Measurements from ENCODE around the gene DSTN. TPM values are rescaled to one million over a fixed set of nuclear protein-coding genes. Genes with fewer than 3 reads are reported as not detected.

DSTN gene
- total RNA-seq, 4 donors from 2014 or later: 242 to 616 (median 360) TPM

DNA sequence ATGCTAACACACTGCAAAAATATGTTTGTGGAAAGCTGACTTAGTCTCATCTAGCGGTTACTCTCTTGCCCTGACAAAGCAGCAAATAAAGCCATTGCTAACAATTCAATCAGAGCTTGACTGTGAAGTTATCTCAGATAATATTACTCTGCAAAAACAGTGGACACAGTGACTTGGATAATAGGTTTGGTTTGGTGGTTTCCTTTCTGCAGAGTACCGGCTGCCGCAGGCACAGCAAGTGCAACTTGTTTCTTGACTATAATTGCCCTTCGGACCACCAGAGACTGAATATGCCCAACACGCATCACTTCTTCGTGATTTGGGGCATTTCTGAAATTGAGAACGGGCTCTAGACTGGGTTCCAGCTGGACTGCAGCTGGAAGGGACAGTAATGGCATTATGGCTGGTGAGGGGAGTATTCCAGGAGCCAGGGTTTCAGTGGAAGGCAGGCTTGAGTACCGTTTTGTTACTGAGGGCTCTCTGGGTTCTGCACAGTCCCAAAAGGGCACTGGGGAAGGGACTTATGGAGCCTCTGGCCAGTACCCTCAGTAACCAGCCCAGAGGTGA lies 40.0 kb downstream of the DSTN start:
- H3K27ac ChIP-seq: peak overlapping the region; percentile 56 to 83 (median 80)
- H3K4me3 ChIP-seq: no peak overlapping the region
- peaks cover 0 to 51% (median 8%) of the 10 kb centered on the region in 3 donors for H3K36me3 ChIP-seq
- H3K9me3 ChIP-seq: no peaks in the 10 kb centered on the region
- 71 to 86% methylated on average over 7 to 8 of the region's 8 CpGs for WGBS, 2 donors
- intact Hi-C loops (cut with DNase I): loop anchor here (5.0 to 10.0 kb wide), 2 partner anchors 73 to 105 kb away; no protein-coding TSS in a partner anchor
- no peak for DNase-seq
- H3K4me1 ChIP-seq: peaks cover 49 to 84% (median 53%) of the 10 kb centered on the region in 3 donors
- TF ChIP-seq CTCF (IDR thresholded peaks at IDR 0.05): no peak
- no peak for TF ChIP-seq POLR2A (IDR thresholded peaks at IDR 0.05)
- no peaks in the 10 kb centered on the region for H3K27me3 ChIP-seq

GRCh38 chr20:17610566-17611289 lies 40.9 kb downstream of the DSTN start:
- H3K36me3 ChIP-seq: peaks cover 3 to 51% (median 4%) of the 10 kb centered on the region in 3 donors

DNA sequence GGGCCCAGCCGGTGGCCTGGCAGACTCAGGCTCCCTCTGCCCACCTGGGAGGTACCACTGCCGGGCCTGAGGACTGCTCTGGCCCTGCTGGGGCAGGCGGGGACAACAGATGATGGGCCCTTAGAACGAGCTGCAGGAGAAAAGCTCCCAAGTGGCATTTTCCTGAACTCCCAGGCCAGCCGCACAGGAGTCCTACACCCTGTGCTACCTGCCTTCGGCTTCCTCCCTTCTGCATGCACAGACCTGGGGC lies 41.3 kb downstream of the DSTN start:
- Histone ChIP-seq H3K27ac (peak overlapping the region; percentile 32 to 83 (median 80)), H3K9me3 (no peaks in the 10 kb centered on the region), H3K27me3 (no peaks in the 10 kb centered on the region), H3K4me1 (peaks cover 40 to 83% (median 52%) of the 10 kb centered on the region in 3 donors), H3K36me3 (peaks cover 4 to 53% (median 7%) of the 10 kb centered on the region in 3 donors), H3K4me3 (no peak overlapping the region)
- no peak for TF ChIP-seq POLR2A (IDR thresholded peaks at IDR 0.05)
- TF ChIP-seq CTCF (IDR thresholded peaks at IDR 0.05): no peak
- intact Hi-C loops (cut with DNase I): loop anchor here (5.0 to 10.0 kb wide), 2 partner anchors 74 to 106 kb away; no protein-coding TSS in a partner anchor
- WGBS, 2 donors: 13% methylated on average over 4 of the region's 6 CpGs; no CpG with 5 or more reads in 1 of the 2 donors
- DNase-seq: no peak

More at GRCh38 chr20:17610566-17611289, 40.9 kb downstream of the DSTN start:
- DNase-seq: no peak
- intact Hi-C loops (cut with DNase I): loop anchor here (5.0 to 10.0 kb wide), 2 partner anchors 73 to 106 kb away; no protein-coding TSS in a partner anchor
- H3K4me3 ChIP-seq: no peak overlapping the region
- no peaks in the 10 kb centered on the region for H3K27me3 ChIP-seq
- no peaks in the 10 kb centered on the region for H3K9me3 ChIP-seq
- TF ChIP-seq POLR2A (IDR thresholded peaks at IDR 0.05) (peak in 1 of 4 donors; percentile 32), CTCF (IDR thresholded peaks at IDR 0.05) (no peak)
- peak overlapping the region; percentile 56 to 83 (median 80) for H3K27ac ChIP-seq
- peaks cover 45 to 84% (median 57%) of the 10 kb centered on the region in 3 donors for H3K4me1 ChIP-seq
- WGBS, 2 donors: 36 to 54% methylated on average over 3 to 8 of the region's 19 CpGs

DNA sequence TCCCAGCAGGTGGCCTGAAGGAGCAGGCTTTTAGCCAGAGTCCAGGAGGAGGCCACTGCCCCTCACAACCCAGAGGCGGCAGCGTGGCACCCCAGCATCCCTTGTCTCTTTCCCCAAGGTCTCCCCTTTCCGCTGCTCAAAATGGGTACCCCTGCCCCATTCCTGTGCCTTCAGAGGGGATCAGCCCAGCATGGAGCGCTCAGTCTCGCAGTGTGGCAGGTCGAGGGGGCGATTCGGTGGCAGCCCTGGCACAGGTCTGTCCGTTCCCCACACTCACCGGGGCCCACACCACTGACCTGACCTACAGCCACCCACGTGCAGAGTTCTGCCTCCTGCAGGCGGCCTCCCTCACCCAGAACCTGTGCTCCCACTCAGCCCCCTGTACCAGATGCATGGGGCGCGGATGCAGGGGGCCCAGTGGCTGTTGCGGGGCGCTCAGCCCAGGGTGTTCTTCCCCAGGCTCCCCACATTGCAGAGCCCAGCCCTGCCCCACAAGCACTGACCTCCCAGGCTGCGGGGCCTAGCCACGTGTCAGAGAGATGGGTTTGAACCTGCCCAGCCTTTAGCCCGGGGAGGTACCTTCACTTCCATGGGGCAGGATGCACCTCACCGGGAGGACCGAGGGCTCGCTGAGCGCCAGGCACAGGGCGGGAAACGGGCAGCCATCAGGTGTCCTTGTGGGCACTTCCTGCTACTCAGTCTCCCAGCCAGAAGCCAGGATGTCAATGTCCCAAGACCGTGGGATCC lies 41.8 kb downstream of the DSTN start:
- WGBS, 2 donors: 46 to 82% methylated on average over 9 to 10 of the region's 26 CpGs
- Histone ChIP-seq H3K4me3 (no peak overlapping the region), H3K4me1 (peaks cover 40 to 78% (median 52%) of the 10 kb centered on the region in 3 donors), H3K36me3 (peaks cover 9 to 53% (median 12%) of the 10 kb centered on the region in 3 donors), H3K27me3 (no peaks in the 10 kb centered on the region), H3K9me3 (no peaks in the 10 kb centered on the region), H3K27ac (peak overlapping the region; percentile 32 to 83 (median 80))
- intact Hi-C loops (cut with DNase I): loop anchor here (5.0 to 10.0 kb wide), 2 partner anchors 74 to 107 kb away; no protein-coding TSS in a partner anchor
- TF ChIP-seq CTCF (IDR thresholded peaks at IDR 0.05): peak in 4 of 6 experiments; percentile 7 to 60 (median 52)
- no peak for TF ChIP-seq POLR2A (IDR thresholded peaks at IDR 0.05)
- DNase-seq: no peak

Data from esophagus squamous epithelium (tissue), 5 donors.